DOHH2 (cell line): ENCODE data around the gene ETDB.
"Not testable (repeated sequence)": the region's sequence is repeated elsewhere in the genome, so short reads cannot be mapped to it uniquely, and the experiment has no call there.

ENCODE experiments used
- CTCF ChIP-seq: fragments of 200-600 bp; sonication (generic); IDR thresholded peaks from one replicate; pipeline ENCODE4 v1.5.1; 2014; ENCODE audit warnings: antibody characterized with exemption, mild to moderate bottlenecking, low read depth, low read length; ENCODE audit not compliant: poor library complexity, severe bottlenecking
- EZH2phosphoT487 ChIP-seq: fragments of 200-600 bp; sonication (generic); IDR thresholded peaks from 2 replicates; pipeline ENCODE4 v1.6.1; 2017; ENCODE audit warnings: borderline replicate concordance, mild to moderate bottlenecking, antibody characterized with exemption, low read length, moderate library complexity, mixed read lengths

- not testable (repeated sequence) for TF ChIP-seq CTCF, EZH2phosphoT487
These were observed 5.8 kb upstream of the ETDB start for GRCh38 chrX:135126145-135126544.
